WTC11 (cell line): ENCODE measurements around the gene GLB1L2. TPM values are rescaled to one million over a fixed set of nuclear protein-coding genes. Genes with fewer than 3 reads are reported as not detected.
A peak's percentile ranks its signal among the peaks of the same experiment; 100 is the strongest.

Experiments used
- ATAC-seq: fragments of 200-7000 bp; cut with Tn5 transposase; 2 replicates; pipeline ENCODE4 v1.10.0; 2021; ENCODE audit warnings: mild to moderate bottlenecking, moderate library complexity
- CTCF ChIA-PET: fragments of 300-600 bp; sonication (Branson Sonifier 250); formaldehyde crosslinking; loops from one replicate; lab custom pipeline; 2021; ENCODE audit warnings: antibody characterized with exemption; lab: Charles Lee
- POLR2A ChIA-PET: fragments of 350-600 bp; sonication (Branson Sonifier 250); formaldehyde crosslinking; loops from one replicate; lab custom pipeline; 2021; ENCODE audit warnings: antibody characterized with exemption; lab: Charles Lee
- DNase-seq: peaks from one replicate; pipeline ENCODE4 v3.0.0; 2021; ENCODE audit warnings: low spot score
- H3K27ac Mint-ChIP-seq: 2 replicates; pipeline ENCODE4 v1.8.0; 2021; ENCODE audit warnings: mixed read lengths
- H3K27me3 Mint-ChIP-seq: 2 replicates; pipeline ENCODE4 v1.8.0; 2021; ENCODE audit warnings: low read depth, mild to moderate bottlenecking, moderate library complexity, mixed read lengths
- H3K36me3 Mint-ChIP-seq: 2 replicates; pipeline ENCODE4 v1.8.0; 2021; ENCODE audit warnings: mixed read lengths
- H3K4me1 Mint-ChIP-seq: 2 replicates; pipeline ENCODE4 v1.8.0; 2022; ENCODE audit warnings: mixed read lengths
- H3K4me3 Mint-ChIP-seq: 2 replicates; pipeline ENCODE4 v1.8.0; 2021; ENCODE audit warnings: mild to moderate bottlenecking, moderate library complexity, mixed read lengths
- H3K9me3 Mint-ChIP-seq: 2 replicates; pipeline ENCODE4 v1.8.0; 2021; ENCODE audit warnings: mixed read lengths
- ELF4 ChIP-seq: sonication (generic); formaldehyde crosslinking; IDR thresholded peaks from 2 replicates; pipeline ENCODE4 v1.8.1; 2022; ENCODE audit warnings: low read depth, mild to moderate bottlenecking, moderate library complexity, missing genetic modification reagents
- FOXP1 ChIP-seq: sonication (generic); formaldehyde crosslinking; IDR thresholded peaks from 2 replicates; pipeline ENCODE4 v1.8.0; 2022; ENCODE audit warnings: missing genetic modification reagents, mild to moderate bottlenecking, moderate library complexity, borderline replicate concordance
- GRHL2 ChIP-seq: fragments of 250-450 bp; sonication (Bioruptor Pico); IDR thresholded peaks from 2 replicates; pipeline ENCODE4 v1.8.0; 2022; ENCODE audit warnings: mild to moderate bottlenecking, moderate library complexity; ENCODE audit not compliant: insufficient replicate concordance, severe bottlenecking
- NR1H2 ChIP-seq: sonication (generic); formaldehyde crosslinking; IDR thresholded peaks from 2 replicates; pipeline ENCODE4 v1.9.0; 2021; ENCODE audit warnings: mild to moderate bottlenecking, moderate library complexity, missing genetic modification reagents
- RORB ChIP-seq: fragments of 250-450 bp; sonication (Bioruptor Pico); IDR thresholded peaks from 2 replicates; pipeline ENCODE4 v1.9.0; 2021; ENCODE audit warnings: mild to moderate bottlenecking
- SMAD4 ChIP-seq: sonication (generic); formaldehyde crosslinking; IDR thresholded peaks from 2 replicates; pipeline ENCODE4 v1.8.0; 2022; ENCODE audit warnings: mild to moderate bottlenecking, missing genetic modification reagents
- ZNF121 ChIP-seq: sonication (generic); formaldehyde crosslinking; IDR thresholded peaks from 2 replicates; pipeline ENCODE4 v1.8.0; 2023; ENCODE audit warnings: missing genetic modification reagents
- ZNF138 ChIP-seq: sonication (generic); formaldehyde crosslinking; conservative IDR thresholded peaks from 2 replicates; pipeline ENCODE4 v1.8.1; 2022; ENCODE audit warnings: mild to moderate bottlenecking, moderate library complexity, missing genetic modification reagents
- ZNF232 ChIP-seq: sonication (generic); formaldehyde crosslinking; IDR thresholded peaks from 2 replicates; pipeline ENCODE4 v1.8.0; 2022; ENCODE audit warnings: mild to moderate bottlenecking, missing genetic modification reagents
- ZNF317 ChIP-seq: sonication (generic); formaldehyde crosslinking; IDR thresholded peaks from 2 replicates; pipeline ENCODE4 v1.8.1; 2023; ENCODE audit warnings: low read depth, mild to moderate bottlenecking, moderate library complexity, missing genetic modification reagents, borderline replicate concordance
- total RNA-seq: library from RNA; stranded (reverse); gene quantifications from 3 replicates; pipeline ENCODE4 v1.2.3, GENCODE V29; 2021
- TF ChIP-seq, protein P1 (sequence below): sonication (generic); formaldehyde crosslinking; IDR thresholded peaks from 2 replicates; pipeline ENCODE4 v1.8.1; 2022; ENCODE audit warnings: missing genetic modification reagents, borderline replicate concordance
- TF ChIP-seq, protein P2 (sequence below): fragments of 250-450 bp; sonication (Bioruptor Pico); IDR thresholded peaks from 2 replicates; pipeline ENCODE4 v1.9.0; 2021; ENCODE audit warnings: mild to moderate bottlenecking
- TF ChIP-seq, protein P3 (sequence below): sonication (generic); formaldehyde crosslinking; IDR thresholded peaks from 2 replicates; pipeline ENCODE4 v1.8.1; 2023; ENCODE audit warnings: mild to moderate bottlenecking, missing genetic modification reagents, moderate library complexity
- TF ChIP-seq, protein P4 (sequence below): sonication (generic); formaldehyde crosslinking; IDR thresholded peaks from 2 replicates; pipeline ENCODE4 v1.8.1; 2023; ENCODE audit warnings: mild to moderate bottlenecking, moderate library complexity, missing genetic modification reagents
- TF ChIP-seq, protein P5 (sequence below): fragments of 250-450 bp; sonication (Bioruptor Pico); IDR thresholded peaks from 2 replicates; pipeline ENCODE4 v2.1.2; 2022; ENCODE audit warnings: mild to moderate bottlenecking, moderate library complexity
- TF ChIP-seq, protein P6 (sequence below): fragments of 250-450 bp; sonication (Bioruptor Pico); IDR thresholded peaks from 2 replicates; pipeline ENCODE4 v1.9.0; 2021; ENCODE audit warnings: mild to moderate bottlenecking
- TF ChIP-seq, protein P7 (sequence below): sonication (generic); formaldehyde crosslinking; IDR thresholded peaks from 2 replicates; pipeline ENCODE4 v1.8.1; 2022; ENCODE audit warnings: low read depth, mild to moderate bottlenecking, moderate library complexity, missing genetic modification reagents, borderline replicate concordance
- TF ChIP-seq, protein P8 (sequence below): sonication (generic); formaldehyde crosslinking; IDR thresholded peaks from 2 replicates; pipeline ENCODE4 v1.8.1; 2023; ENCODE audit warnings: mild to moderate bottlenecking, missing genetic modification reagents
- TF ChIP-seq, protein P9 (sequence below): fragments of 250-450 bp; sonication (Bioruptor Pico); IDR thresholded peaks from 2 replicates; pipeline ENCODE4 v1.8.0; 2021; ENCODE audit warnings: mild to moderate bottlenecking

Gene GLB1L2
- total RNA-seq, 1 experiment from 2014 or later, result 6.0 TPM

DNA sequence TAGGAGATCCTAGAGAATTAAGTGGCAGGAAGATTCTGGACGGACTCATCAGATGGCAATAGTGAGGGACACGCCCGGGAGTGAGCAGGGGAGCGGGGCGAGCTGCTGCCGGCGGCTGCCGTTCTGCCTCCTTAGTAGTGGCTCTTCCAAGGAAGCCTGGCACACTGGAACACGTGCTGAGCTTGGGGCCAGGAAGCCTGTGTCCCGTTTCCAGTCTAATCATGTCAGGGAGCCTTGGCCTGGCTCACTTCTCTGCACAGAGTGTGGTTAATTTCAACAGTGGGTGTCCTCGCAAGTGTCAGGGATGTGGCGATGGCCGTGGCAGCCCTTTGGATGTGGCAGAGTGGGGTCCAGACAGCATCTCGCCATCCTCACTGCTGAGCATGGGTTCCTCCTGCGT lies 39.1 kb upstream of the GLB1L2 start (continued):
- TF ChIP-seq, protein P1, sequence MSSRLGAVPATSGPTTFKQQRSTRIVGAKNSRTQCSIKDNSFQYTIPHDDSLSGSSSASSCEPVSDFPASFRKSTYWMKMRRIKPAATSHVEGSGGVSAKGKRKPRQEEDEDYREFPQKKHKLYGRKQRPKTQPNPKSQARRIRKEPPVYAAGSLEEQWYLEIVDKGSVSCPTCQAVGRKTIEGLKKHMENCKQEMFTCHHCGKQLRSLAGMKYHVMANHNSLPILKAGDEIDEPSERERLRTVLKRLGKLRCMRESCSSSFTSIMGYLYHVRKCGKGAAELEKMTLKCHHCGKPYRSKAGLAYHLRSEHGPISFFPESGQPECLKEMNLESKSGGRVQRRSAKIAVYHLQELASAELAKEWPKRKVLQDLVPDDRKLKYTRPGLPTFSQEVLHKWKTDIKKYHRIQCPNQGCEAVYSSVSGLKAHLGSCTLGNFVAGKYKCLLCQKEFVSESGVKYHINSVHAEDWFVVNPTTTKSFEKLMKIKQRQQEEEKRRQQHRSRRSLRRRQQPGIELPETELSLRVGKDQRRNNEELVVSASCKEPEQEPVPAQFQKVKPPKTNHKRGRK, result no peak
- TF ChIP-seq, protein P2, sequence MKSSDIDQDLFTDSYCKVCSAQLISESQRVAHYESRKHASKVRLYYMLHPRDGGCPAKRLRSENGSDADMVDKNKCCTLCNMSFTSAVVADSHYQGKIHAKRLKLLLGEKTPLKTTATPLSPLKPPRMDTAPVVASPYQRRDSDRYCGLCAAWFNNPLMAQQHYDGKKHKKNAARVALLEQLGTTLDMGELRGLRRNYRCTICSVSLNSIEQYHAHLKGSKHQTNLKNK (CRISPR knock-in tag), result no peak
- TF ChIP-seq ZNF317 (CRISPR knock-in tag), result no peak
- TF ChIP-seq, protein P3, sequence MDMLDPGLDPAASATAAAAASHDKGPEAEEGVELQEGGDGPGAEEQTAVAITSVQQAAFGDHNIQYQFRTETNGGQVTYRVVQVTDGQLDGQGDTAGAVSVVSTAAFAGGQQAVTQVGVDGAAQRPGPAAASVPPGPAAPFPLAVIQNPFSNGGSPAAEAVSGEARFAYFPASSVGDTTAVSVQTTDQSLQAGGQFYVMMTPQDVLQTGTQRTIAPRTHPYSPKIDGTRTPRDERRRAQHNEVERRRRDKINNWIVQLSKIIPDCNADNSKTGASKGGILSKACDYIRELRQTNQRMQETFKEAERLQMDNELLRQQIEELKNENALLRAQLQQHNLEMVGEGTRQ (CRISPR knock-in tag), result no peak
- TF ChIP-seq, protein P4, sequence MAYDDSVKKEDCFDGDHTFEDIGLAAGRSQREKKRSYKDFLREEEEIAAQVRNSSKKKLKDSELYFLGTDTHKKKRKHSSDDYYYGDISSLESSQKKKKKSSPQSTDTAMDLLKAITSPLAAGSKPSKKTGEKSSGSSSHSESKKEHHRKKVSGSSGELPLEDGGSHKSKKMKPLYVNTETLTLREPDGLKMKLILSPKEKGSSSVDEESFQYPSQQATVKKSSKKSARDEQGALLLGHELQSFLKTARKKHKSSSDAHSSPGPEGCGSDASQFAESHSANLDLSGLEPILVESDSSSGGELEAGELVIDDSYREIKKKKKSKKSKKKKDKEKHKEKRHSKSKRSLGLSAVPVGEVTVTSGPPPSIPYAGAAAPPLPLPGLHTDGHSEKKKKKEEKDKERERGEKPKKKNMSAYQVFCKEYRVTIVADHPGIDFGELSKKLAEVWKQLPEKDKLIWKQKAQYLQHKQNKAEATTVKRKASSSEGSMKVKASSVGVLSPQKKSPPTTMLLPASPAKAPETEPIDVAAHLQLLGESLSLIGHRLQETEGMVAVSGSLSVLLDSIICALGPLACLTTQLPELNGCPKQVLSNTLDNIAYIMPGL (CRISPR knock-in tag), result no peak
- TF ChIP-seq FOXP1 (CRISPR knock-in tag), result no peak
- TF ChIP-seq ZNF232 (CRISPR knock-in tag), result no peak
- no peak for TF ChIP-seq SMAD4 (CRISPR knock-in tag)
- TF ChIP-seq, protein P5, sequence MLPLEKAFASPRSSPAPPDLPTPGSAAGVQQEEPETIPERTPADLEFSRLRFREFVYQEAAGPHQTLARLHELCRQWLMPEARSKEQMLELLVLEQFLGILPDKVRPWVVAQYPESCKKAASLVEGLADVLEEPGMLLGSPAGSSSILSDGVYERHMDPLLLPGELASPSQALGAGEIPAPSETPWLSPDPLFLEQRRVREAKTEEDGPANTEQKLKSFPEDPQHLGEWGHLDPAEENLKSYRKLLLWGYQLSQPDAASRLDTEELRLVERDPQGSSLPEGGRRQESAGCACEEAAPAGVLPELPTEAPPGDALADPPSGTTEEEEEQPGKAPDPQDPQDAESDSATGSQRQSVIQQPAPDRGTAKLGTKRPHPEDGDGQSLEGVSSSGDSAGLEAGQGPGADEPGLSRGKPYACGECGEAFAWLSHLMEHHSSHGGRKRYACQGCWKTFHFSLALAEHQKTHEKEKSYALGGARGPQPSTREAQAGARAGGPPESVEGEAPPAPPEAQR (CRISPR knock-in tag), result no peak
- no peak for TF ChIP-seq ELF4 (CRISPR knock-in tag)
- TF ChIP-seq ZNF138, result no peak
- TF ChIP-seq, all 79 proteins: peak for 0

DNA sequence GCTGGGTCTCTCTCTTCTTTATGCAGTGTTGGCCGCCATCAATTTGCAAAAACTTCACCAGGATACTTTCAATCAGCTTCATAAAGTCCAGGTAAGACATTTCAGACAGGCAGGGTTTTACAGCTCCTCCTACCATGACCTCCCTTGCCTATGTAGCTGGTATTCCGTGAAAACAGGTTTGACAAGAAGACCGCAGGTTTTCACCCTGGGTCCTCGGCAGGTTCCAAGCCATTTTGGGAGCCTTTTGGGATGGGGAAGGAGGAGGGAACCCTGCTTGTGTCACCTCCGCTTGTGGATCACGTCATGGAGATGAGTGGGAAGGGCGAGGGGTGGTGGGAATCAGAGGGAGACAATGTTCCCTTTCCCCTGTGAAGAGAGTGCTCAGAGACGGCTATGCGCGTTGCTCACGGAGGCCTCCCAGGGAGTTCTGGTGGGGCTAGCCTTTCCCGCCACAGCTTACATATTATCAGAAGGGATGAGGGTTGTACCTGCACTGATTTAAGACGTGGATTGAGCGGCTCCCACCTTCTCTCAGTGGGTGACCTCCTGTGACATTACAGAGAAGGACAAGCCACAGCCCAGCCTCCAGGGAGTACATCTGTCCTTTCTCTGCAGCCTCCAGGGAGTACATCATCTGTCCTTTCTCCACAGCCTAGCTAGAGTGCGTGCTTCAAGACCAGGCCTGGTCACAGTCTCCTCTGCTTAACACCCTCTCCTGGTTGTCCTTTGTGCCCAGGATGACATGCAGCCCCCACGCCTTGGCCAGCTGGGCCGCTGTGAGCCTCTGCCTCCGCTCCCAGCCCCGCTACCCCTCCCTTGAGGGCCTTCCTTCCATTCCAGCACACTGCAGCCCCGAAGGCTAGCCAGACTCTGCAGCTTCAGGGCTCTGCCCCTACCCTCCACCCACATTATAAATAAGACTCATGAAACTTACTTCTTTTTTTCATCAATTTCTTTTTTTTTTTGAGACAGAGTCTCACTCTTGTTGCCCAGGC lies 38.4 kb upstream of the GLB1L2 start:
- H3K27me3 Mint-ChIP-seq, result no peaks in the 10 kb centered on the region
- H3K9me3 Mint-ChIP-seq, result peaks cover 4% of the 10 kb centered on the region; the same call in 1 of the 2 replicates
- H3K36me3 Mint-ChIP-seq, result peaks cover 64% of the 10 kb centered on the region
- H3K27ac Mint-ChIP-seq, result peak overlapping the region; percentile 63
- ChIA-PET CTCF (no interaction called here), POLR2A (no interaction called here)
- ATAC-seq (no peak), DNase-seq (no peak)
- H3K4me1 Mint-ChIP-seq, result peaks cover 11% of the 10 kb centered on the region
- no peak overlapping the region for H3K4me3 Mint-ChIP-seq
- TF ChIP-seq GRHL2 (CRISPR knock-in tag) (no peak), RORB (CRISPR knock-in tag) (no peak), NR1H2 (CRISPR knock-in tag) (no peak), ZNF121 (CRISPR knock-in tag) (no peak)
- TF ChIP-seq, protein P6, sequence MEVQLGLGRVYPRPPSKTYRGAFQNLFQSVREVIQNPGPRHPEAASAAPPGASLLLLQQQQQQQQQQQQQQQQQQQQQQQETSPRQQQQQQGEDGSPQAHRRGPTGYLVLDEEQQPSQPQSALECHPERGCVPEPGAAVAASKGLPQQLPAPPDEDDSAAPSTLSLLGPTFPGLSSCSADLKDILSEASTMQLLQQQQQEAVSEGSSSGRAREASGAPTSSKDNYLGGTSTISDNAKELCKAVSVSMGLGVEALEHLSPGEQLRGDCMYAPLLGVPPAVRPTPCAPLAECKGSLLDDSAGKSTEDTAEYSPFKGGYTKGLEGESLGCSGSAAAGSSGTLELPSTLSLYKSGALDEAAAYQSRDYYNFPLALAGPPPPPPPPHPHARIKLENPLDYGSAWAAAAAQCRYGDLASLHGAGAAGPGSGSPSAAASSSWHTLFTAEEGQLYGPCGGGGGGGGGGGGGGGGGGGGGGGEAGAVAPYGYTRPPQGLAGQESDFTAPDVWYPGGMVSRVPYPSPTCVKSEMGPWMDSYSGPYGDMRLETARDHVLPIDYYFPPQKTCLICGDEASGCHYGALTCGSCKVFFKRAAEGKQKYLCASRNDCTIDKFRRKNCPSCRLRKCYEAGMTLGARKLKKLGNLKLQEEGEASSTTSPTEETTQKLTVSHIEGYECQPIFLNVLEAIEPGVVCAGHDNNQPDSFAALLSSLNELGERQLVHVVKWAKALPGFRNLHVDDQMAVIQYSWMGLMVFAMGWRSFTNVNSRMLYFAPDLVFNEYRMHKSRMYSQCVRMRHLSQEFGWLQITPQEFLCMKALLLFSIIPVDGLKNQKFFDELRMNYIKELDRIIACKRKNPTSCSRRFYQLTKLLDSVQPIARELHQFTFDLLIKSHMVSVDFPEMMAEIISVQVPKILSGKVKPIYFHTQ (CRISPR knock-in tag), result no peak
- TF ChIP-seq, protein P7, sequence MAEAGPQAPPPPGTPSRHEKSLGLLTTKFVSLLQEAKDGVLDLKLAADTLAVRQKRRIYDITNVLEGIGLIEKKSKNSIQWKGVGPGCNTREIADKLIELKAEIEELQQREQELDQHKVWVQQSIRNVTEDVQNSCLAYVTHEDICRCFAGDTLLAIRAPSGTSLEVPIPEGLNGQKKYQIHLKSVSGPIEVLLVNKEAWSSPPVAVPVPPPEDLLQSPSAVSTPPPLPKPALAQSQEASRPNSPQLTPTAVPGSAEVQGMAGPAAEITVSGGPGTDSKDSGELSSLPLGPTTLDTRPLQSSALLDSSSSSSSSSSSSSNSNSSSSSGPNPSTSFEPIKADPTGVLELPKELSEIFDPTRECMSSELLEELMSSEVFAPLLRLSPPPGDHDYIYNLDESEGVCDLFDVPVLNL, result no peak
- TF ChIP-seq, protein P8, sequence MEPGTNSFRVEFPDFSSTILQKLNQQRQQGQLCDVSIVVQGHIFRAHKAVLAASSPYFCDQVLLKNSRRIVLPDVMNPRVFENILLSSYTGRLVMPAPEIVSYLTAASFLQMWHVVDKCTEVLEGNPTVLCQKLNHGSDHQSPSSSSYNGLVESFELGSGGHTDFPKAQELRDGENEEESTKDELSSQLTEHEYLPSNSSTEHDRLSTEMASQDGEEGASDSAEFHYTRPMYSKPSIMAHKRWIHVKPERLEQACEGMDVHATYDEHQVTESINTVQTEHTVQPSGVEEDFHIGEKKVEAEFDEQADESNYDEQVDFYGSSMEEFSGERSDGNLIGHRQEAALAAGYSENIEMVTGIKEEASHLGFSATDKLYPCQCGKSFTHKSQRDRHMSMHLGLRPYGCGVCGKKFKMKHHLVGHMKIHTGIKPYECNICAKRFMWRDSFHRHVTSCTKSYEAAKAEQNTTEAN (CRISPR knock-in tag), result no peak
- TF ChIP-seq, protein P4 (CRISPR knock-in tag), result no peak
- TF ChIP-seq, protein P9, sequence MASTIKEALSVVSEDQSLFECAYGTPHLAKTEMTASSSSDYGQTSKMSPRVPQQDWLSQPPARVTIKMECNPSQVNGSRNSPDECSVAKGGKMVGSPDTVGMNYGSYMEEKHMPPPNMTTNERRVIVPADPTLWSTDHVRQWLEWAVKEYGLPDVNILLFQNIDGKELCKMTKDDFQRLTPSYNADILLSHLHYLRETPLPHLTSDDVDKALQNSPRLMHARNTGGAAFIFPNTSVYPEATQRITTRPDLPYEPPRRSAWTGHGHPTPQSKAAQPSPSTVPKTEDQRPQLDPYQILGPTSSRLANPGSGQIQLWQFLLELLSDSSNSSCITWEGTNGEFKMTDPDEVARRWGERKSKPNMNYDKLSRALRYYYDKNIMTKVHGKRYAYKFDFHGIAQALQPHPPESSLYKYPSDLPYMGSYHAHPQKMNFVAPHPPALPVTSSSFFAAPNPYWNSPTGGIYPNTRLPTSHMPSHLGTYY (CRISPR knock-in tag), result no peak
